Non-pigmented ciliary epithelial cell (primary cell): ENCODE results near the gene TGFBRAP1.

Experiments
- DNase-seq: peaks from one replicate; pipeline ENCODE4 v3.0.0-alpha.2; 2010; ENCODE audit warnings: low read depth

The TGFBRAP1 gene, protein sequence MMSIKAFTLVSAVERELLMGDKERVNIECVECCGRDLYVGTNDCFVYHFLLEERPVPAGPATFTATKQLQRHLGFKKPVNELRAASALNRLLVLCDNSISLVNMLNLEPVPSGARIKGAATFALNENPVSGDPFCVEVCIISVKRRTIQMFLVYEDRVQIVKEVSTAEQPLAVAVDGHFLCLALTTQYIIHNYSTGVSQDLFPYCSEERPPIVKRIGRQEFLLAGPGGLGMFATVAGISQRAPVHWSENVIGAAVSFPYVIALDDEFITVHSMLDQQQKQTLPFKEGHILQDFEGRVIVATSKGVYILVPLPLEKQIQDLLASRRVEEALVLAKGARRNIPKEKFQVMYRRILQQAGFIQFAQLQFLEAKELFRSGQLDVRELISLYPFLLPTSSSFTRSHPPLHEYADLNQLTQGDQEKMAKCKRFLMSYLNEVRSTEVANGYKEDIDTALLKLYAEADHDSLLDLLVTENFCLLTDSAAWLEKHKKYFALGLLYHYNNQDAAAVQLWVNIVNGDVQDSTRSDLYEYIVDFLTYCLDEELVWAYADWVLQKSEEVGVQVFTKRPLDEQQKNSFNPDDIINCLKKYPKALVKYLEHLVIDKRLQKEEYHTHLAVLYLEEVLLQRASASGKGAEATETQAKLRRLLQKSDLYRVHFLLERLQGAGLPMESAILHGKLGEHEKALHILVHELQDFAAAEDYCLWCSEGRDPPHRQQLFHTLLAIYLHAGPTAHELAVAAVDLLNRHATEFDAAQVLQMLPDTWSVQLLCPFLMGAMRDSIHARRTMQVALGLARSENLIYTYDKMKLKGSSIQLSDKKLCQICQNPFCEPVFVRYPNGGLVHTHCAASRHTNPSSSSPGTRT

DNA sequence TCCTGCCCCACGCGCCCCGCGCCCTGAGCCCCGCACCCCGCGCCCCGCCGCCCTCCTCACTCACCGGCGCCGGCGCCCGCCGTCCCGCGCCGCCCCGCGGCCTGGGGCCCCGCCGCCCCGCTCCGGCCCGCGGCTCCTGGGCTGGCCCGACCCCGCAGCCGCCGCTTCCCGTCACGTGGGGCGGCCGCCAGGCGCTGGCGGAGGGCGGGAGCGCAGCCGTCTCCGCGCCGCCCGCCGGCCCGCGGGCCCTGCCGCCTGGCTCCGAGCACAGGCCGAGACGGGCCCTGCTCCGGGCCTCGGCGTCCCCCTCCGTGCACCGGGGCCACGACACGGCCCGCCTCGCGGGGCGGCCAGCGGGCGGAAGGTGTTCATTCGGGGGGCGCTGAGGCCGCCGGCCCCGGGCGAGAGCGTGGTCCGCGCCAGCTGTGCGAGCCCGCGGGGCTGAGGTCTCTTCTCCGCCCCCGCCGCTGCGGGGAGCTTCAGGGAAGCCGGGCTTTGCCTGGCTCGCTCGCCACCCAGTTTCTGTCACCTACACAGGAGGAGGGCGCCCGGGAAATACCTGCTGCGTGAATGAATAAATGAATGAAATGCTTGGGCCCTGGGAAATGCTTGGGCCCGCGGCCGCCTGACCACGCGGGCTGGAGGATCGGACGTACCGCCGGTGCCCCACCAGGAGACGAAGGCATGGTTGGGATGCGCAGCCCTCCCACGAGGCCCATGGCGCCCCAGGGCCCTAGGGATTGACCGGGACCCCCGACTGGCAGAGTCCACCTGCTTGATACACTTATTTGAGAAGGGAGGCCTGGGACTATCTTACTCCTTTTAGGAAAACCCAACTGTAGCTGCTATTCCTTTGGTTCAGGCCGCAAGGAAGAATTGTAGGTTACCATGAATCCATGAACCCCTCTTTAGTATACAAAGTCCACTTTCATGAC, at the start of gene TGFBRAP1:
TSS of gene TGFBRAP1 (minus strand) at position 175 of the 935 bp plus-strand sequence. CDS start 21,434 bp downstream, outside the sequence.
- DNase-seq = no peak

DNA sequence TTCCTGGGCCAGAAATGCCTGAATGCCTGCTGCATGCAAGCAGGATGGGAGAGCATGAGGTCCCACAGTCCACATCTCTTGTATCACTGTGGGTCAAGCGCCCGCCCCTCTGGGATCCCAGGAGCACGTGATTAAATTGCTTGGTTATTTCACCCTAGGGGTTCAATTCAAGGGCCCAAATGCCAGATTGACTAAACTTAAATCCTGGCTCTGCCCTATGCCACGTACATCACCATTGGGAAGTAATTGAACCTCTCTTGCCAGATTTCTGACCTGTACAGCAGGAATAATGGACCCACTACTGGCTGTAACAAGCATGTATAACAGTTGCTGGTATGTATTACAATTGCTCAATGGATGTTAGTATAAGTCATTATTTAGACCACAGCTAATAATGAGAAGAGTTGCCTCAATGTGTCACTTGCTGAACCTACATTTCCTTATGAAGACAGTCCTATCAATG, 49.4 kb upstream of the TGFBRAP1 start:
- DNase-seq = no peak

DNA sequence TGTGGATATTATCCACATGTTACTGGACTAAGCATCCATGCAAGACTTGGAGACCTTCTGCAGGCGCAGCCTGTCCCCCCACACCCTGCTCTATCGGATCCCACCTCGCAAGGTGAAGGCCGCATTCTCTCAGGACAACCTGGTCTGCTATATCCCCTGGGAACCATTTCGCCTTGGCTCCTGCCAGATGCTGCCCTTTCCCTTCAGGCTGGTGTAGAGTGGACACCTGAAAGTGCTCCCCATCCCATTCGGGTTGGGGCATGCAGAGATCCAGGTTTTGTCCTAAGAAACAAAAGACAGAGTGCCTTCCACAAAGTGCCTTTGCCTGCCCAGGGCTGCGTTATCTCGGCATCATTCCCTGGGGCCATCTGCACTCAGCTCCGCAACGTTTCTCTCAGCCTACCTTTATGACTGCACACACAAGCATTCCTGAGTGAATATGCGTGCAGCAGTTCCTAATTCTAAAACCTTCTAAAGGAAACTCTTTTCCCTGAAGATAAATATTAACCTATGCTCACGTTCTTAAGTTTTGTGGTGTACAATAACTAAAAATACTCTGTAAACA, 48.8 kb upstream of the TGFBRAP1 start:
- no peak for DNase-seq

DNA sequence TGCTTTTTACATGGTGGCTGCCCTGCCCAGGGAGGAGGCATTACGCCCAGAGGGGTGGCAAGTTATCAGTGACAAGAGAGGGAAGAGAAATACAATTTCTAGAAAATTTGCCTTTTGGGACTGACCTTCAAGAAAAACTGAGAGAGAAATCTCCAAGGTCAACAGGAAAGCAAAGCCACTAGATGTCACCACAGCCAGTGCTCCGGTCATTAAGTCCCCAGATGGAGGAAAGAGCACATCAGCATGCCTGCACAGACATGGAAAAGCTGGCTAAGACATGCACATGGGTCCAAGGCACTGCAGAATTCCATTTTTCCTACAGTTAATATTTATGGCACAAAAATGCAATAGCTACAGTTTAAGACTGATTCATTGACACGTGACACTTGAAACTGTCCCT, 48.3 kb upstream of the TGFBRAP1 start:
- no peak for DNase-seq

DNA sequence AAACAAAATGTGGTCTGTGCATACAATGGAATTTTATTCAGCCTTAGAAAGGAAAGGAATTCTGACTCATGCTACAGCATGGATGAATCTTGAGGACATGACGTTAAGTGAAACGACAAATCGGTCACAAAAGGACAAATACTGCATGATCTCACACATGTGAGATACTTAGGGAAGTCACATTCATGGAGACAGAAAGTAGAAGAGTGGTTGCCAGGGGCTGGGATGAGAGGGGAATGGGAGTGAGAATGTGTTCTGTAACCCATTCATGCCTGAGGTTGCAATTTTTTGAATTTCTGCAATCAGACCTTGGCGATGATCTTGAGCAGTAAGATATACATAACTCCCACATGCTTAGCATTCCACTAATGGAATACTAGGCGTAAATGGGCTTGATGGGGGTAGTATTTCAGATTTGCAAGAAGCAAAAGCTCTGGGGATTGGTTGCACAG, 47.3 kb upstream of the TGFBRAP1 start:
- DNase-seq = peak; percentile 84

DNA sequence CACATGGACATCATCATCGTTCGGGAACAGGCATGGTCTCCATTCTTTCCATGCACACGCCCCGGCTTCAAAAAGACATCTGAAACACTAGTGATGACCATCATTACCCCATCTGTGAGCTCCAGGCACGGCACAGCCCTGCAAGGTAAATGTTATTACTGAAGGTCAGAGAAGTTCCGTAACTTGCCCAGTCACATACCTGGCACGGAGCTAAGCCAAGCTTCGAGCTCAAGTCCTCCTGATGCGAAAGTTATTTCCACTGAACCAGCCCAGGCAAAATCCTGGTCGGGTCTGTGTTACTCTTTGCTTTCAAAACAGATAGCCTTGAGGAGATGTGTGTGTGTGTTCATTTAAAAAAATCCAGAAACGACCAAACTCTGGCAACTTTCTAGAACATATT, 46.5 kb upstream of the TGFBRAP1 start:
- no peak for DNase-seq

DNA sequence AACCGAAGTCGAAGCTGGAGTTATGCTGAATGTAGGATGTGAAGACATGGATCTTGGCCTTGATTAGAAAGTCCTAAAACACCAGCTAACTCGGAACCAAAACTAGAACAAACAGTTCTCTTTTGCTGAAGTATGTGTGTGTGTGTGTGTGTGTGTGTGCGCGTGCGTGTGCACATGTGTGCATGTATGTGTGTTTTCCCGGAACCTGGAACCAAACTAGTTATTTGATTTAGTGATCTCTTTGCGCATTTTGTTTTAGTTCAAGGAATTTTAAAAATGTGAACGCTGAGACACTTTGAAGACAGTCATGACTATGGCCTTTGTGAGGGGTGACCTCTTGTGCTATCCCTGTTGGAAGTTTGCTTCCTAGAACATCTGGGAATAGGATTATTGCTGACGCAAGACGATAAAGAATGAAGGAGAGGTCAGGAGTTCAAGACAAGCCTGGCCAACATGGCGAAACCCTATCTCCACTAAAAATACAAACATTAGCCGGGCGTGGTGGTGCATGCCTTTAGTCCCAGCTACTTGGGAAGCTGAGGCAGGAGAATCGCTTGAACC, 45.5 kb upstream of the TGFBRAP1 start:
- peak; percentile 82 for DNase-seq

DNA sequence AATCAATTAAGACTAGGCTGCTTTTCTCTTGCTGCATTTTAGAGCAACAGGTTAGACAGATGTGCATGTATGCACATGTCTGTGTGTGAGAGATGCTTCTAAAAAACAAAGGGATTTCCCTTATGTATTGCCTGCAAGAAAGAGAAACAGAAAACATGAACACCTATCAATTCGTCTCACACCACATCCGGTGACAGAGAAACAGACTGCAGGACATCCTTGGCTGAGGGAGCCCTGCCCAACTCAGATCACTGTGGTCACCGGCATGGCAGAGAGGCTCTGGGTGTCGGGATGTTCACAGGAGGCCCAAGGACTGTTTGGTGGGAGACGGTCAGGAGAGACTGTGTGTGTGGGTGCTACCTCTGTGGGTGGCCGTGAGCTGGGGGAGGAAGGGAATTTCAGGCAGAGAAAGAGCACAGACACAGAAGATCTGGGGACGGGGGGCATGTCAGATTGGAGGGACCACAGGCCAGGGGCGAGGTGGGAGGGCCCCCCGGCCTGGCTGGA, 44.4 kb upstream of the TGFBRAP1 start:
- DNase-seq = no peak

DNA sequence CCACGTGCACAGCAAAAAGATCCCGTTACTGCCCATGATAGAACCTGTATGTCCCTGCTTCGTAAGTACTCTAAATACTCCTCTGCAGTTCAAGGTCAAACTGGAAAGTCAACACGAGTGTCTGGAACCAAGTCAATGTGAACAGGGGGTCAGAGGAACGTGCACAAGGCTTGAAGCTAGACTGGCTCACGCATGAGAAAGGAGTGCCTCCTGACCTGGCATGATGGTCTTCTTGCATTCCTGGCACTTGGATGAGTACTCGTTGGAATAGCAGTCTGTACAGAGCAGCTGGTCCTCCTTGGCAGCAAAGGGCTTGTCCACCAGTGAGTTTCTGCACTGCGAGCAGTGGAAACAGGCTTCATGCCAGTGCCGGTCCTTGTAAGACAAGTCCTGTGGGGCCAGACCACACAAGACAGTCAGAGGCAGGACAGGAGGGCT, 43.8 kb upstream of the TGFBRAP1 start:
- DNase-seq = no peak

DNA sequence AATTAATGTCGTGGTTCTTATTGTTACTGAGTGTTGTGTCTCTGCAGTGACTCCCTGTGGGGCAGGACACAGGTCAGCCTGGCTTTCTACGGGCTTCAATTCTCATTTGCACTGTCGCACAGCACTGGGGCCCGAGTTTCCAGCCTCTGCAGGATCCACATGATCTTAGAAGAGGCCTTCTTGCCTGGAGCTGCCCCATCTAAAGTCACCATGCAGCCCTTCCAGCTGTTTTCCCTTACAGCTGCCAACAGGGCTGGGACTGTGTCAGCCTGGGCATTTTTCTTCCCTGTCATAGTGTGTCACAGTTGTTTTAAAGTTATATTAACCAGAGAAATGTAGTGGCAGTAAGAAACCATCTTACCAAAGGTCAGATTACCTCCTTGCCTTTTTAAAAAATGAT, 42.3 kb upstream of the TGFBRAP1 start:
- DNase-seq = no peak

DNA sequence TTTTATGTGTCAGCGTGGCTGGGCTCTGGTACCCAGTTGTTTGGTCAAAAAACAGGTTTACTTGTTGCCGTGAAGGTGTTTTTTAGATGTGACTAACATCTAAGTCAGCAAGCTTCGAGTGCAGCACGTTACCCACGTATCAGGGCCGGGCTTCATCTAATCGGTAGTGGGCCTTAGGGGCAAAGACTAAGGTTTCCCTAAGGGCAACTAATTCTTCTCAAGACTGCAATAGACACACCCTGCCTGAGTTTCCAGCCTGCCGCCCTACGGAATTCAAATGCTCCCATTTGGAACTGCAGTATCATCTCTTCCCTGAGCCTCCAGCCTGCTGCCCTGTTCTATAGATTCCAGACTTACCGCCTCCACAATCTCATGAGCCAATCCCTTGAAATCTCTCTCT, 41.6 kb upstream of the TGFBRAP1 start:
- no peak for DNase-seq

DNA sequence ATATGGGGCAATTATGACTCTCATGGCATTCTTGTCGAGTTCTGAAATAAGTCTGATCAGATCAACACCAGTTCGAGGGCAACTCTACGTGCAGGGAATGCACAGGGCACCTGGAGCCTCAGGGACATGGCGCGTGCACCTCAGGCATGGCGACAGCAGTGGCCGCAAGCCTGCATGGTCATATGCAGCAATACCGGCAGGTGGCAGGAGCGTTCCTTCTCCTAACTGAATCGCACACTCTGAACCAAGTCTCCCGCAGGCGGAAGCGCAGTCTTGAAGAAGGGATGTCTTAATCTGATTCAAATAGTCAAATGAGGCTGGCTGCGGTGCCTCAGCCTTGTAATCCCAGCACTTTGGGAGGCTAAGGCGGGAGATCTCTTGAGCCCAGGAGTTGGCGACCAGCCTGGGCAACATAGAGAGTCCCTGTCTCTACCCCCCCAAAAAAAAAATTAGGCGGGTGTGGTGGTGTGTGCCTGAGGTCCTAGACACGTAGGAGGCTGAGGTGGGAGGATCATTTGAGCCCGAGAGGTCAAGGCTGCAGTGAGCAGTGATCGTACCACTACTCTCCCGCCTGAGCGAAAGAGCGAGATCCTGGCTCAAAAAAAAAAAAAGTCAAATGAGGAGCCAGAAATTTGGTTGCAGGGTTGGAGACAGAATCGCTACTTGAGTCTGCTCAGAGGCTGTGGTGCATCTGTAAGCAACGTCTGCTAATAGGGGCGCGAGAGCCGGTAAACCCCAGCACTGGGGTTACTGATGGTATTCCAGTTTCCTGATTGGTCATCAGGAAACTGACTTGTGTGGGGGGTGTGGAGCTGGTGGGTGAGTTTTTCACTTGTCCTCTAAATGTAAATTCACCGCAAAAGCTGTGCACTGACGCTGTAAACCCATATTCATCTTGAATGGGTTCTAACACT, 40.5 kb upstream of the TGFBRAP1 start:
- peak; percentile 59 for DNase-seq

DNA sequence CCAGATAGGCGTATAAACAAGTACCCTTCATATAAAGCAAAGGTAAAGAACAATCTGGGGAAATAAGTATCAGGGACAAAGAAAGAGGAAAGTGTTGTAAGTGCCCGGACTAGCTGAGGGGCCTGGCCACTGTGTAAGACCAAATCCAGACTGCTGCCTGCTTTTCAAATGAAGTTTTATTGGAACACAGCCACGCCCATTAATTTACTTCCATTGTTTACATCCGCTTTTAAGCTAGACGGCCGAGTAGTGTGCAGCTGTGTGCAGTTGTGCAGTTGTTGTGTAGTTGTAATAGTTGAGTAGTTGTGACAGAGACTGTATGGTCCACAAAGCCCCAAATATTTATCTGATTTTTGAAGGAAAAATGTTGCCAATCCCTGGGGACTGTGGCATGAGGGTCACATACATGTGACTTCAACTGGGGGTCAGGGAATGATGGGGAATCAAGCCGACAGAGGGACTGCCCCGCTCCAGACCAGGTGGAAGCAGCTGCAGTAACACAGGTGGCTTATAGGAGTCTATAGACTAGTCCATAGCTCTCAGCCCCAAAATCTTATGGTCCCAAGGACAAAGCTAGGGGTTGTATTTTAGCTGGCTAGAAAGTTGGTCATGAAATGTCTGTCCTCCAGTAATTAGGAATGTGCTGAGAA, 39.3 kb upstream of the TGFBRAP1 start:
- DNase-seq = no peak

DNA sequence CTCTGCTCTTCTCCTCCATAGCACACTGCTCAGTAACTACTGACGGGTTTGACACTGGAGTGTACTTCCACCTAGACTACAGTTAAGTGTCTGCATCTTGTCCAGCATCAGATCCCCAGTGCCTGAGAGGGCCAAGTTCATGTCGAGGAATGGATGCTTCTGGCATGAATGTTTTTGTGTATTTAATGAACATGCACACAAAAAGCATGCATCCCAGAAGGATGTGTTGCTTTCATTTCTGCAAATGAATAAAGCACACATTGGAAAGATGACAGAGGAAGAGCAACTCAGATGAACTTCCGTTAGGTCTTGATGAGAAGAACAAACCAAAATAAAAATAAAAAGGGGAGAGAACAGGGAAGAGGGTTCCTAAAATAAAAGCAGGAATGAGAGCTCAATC, 35.7 kb upstream of the TGFBRAP1 start:
- DNase-seq = no peak

DNA sequence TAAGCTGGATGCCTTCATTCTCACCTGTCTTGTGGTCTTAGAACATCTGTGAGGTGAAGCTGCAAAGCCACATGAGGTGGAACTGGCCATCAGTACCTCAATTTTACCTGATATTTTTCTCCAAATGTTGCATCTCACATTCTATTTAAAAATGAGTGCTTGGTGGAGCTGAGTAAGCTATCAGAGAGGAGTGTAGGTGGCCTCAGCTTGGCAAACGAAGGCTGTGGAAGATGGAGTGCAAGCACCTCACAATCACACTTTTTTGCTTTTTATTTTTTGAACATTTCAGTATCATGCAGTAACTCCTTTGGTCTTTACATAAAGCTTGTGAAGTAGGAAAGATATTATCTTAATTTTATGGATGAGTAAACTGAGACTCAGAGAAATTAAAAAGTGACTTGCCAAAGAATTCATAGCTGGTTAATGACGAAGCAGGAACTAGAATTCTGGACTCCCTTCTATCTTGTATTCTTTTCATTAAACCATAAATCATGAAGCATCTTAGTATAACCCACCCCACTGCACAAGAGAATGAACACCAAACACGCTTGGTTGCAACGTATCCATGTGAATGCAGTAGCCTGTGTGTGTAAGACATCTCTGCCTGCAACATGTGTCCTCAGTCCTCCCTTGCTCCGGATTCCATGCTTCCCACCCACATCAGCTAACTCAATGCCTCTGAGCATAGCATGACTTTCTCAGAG, 35.1 kb upstream of the TGFBRAP1 start:
- no peak for DNase-seq

DNA sequence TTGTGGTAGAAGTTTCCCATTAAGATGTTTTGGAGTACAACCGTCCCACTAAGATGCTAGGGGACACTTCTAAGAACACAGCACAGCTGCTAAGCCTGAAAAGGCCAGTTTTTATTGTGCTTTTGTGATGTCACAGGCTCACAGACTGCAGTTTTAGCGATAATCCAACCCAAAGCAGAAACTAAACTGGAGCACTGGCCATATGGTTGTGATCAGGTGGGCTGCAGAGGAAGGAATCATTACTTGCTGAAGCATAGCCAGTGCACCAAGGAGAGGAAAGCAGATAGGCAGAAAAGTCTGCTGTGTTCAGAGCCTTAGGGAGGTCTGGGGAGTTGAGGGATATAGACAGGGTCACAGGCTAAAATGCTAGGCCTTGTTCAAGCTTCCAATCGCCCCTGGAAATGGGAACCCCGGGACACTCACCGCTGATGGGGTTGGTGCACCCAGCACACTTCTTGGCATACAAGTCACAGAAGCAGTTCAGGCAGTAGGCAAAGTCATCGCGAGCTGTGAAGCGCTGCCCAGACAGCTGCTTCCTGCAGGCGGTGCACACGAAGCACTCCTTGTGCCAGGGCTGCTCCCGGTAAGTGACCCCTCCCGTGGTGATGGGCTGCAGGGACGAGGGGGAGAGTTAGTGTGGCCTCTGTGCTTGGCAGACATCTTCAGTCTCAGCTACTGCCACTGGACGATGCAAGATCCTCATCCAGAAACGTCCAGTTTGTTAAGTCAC, 33.5 kb upstream of the TGFBRAP1 start:
- DNase-seq = no peak

DNA sequence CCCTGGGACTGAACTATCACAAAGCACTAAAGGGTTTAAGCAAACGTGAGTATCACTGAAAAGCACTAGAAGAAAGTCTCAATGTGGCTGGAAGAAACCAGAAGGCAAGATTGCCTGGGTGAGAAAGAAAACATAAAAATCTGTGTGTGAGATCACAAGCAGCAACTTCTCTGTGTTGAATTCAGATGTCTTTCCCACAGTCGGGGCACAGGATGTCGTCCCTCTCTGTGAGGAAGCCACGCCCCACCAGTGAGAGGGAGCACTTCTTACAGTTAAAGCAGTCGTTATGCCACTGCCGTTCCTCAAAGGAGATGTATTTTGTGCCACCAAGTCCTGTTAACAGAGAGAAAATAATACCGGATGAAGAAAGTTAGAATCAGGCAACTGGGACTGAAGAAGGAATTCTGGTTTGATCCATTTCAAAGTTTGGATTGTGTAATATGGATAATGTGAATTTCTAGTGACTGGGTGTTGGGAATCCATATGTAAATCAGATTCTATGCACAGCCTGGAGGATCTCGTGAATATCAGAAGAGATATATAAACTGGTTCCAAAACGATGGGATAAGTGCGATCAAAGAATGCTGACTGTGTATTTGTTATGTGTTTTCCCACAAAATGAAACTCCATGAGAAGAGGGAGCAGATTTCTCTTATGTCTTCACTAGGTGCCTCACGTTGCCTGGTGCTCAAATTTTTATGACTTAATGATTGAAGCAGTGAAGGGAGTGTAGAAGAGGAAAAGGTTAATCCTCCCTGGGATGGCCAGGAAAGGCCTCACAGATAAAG, 31.8 kb upstream of the TGFBRAP1 start:
- no peak for DNase-seq
